Mucosa of gallbladder (tissue), 1 donor: ENCODE measurements around the gene CCDC196. TPM values are rescaled to one million over a fixed set of nuclear protein-coding genes. Genes with fewer than 3 reads are reported as not detected.

Experiments used
- total RNA-seq: library from RNA; stranded (reverse); gene quantifications from one replicate; pipeline ENCODE4 v1.2.1, GENCODE V29; 2021
- donor health status: DM: no; HTN: no; CAD: no.

The CCDC196 gene
- total RNA-seq, 1 donor from 2014 or later = not detected

Other genes with a start within 250 kb of the CCDC196 start
- 41.8 TPM for gene GPHN, start 21.8 kb downstream of the CCDC196 start, total RNA-seq